C4-2B (cell line): ENCODE results near the gene PKD1L1.
A peak's percentile ranks its signal among the peaks of the same experiment; 100 is the strongest.

Experiments used
- H3K27ac ChIP-seq: fragments of 450-650 bp; 2 replicates; pipeline ENCODE4 v1.5.1; 2017
- ZFX ChIP-seq: fragments of 450-650 bp; IDR thresholded peaks from 2 replicates; pipeline ENCODE4 v1.6.1; 2017
- TF ChIP-seq, protein P1 (sequence below): fragments of 450-650 bp; conservative IDR thresholded peaks from 2 replicates; pipeline ENCODE4 v1.5.1; 2017; ENCODE audit warnings: mild to moderate bottlenecking

Gene PKD1L1

DNA sequence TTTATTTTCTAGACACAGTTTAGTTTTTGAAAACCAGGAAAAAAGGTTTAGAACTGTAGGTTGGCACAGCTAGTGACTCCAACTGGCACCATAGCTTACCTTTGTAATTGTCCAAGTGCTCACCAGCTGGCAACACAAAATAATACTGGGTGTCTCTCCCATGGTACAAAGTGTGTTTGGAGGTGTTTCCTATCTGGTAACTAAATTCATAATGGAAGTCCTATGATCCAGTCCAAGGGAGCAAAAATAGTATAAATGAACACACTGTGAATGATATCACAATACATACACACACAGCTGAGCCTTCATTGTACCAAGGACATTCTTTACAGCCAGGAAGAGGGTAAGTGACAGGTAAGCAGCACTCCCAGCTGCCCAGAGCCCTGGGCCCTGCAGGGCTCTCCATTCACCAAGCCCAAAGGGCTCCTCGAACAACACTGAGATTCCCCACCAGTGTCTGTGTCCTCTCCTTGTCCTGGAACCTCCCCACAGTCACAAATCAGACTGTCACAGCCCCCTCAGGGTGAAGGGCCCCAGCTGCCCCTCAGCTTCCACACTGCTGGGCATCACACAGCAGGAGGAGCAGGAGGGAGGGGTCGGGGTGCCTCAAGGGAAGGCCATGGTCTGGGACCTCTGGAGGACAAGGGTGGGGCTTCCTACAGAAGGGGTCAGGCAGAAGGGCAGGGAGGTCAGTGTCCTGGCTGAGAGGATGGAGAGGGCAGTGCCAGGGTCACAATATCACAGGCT lies 72.1 kb downstream of the PKD1L1 start:
- no peak overlapping the region for H3K27ac ChIP-seq
- TF ChIP-seq, protein P1, sequence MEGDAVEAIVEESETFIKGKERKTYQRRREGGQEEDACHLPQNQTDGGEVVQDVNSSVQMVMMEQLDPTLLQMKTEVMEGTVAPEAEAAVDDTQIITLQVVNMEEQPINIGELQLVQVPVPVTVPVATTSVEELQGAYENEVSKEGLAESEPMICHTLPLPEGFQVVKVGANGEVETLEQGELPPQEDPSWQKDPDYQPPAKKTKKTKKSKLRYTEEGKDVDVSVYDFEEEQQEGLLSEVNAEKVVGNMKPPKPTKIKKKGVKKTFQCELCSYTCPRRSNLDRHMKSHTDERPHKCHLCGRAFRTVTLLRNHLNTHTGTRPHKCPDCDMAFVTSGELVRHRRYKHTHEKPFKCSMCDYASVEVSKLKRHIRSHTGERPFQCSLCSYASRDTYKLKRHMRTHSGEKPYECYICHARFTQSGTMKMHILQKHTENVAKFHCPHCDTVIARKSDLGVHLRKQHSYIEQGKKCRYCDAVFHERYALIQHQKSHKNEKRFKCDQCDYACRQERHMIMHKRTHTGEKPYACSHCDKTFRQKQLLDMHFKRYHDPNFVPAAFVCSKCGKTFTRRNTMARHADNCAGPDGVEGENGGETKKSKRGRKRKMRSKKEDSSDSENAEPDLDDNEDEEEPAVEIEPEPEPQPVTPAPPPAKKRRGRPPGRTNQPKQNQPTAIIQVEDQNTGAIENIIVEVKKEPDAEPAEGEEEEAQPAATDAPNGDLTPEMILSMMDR: no peak
- TF ChIP-seq ZFX: no peak

DNA sequence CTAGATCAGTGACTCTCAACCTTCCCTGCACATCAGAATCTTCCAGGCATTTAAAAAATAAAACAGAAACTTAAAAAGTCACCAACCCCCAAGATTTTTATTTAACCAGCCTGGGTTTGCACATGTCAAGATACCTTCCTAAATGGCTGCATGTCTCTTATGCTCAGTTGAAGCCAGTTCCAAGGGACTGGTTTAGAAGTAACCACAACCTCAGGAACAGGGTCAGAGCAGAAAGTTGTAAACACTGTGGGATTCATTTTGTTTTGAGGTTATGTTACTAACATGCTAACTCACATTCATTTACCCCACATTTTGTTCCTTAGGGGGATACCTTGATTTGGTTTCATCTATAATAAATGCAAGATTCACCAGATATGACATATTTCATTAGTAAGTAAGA lies 72.9 kb downstream of the PKD1L1 start:
- no peak overlapping the region for H3K27ac ChIP-seq
- TF ChIP-seq ZFX: no peak
- TF ChIP-seq, protein P1: no peak

DNA sequence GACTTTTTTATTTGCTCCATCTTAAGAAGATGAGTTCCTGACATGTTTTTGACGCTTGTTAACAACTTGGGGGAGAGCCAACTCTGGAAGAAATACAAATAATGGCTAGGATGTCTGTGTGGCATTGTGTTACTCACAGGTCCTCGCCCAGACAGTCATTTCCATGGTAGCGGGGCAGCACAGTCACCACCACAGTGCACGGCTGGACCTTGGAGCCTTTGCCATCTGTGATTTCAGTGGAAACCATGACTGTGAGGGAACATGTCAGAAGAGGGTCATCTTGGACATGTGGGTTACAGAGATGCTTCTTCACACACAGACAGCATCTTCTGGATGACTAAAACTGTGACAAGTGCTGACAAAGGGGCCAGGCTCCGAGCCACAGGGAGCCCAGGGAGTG lies 74.5 kb downstream of the PKD1L1 start:
- no peak overlapping the region for H3K27ac ChIP-seq
- TF ChIP-seq ZFX: no peak
- TF ChIP-seq, protein P1: no peak

DNA sequence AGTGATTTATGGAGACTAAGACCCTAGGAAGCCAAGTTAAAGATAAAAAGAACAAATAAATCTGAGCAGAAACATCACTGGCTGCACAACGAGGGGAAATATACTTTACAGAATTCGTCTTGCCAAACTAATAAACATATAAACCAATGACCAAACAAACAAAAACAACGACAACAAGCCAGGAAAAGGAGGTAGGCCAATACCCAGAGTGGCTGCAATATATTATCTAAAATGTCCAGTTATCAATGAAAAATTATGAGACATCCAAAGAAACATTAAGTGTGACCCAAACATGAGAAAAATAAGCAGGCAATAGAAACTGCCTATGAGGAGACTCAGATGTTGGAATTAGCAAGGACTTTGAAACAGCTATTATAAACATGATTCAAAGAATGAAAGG lies 81.0 kb downstream of the PKD1L1 start:
- TF ChIP-seq, protein P1: no peak
- no peak for TF ChIP-seq ZFX
- no peak overlapping the region for H3K27ac ChIP-seq

DNA sequence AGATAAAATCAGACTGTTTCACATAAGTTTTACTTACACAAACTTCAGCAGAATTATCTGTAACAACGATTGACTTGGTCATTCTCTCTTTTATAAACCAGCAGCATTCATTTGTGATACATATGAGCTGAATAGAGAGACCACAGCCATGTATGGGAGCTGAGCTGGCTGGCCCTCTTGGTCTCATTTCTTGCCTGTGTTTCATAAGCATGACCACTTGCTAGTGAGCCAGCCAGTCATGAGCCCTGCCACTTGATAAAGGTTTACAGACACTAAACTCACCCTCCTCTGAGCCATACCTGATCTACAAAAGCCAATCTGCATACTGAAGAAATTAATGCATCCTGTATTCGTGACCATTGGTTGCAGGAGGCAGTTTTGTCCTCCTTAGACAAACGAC lies 82.1 kb downstream of the PKD1L1 start:
- TF ChIP-seq ZFX: no peak
- TF ChIP-seq, protein P1: no peak
- no peak overlapping the region for H3K27ac ChIP-seq

DNA sequence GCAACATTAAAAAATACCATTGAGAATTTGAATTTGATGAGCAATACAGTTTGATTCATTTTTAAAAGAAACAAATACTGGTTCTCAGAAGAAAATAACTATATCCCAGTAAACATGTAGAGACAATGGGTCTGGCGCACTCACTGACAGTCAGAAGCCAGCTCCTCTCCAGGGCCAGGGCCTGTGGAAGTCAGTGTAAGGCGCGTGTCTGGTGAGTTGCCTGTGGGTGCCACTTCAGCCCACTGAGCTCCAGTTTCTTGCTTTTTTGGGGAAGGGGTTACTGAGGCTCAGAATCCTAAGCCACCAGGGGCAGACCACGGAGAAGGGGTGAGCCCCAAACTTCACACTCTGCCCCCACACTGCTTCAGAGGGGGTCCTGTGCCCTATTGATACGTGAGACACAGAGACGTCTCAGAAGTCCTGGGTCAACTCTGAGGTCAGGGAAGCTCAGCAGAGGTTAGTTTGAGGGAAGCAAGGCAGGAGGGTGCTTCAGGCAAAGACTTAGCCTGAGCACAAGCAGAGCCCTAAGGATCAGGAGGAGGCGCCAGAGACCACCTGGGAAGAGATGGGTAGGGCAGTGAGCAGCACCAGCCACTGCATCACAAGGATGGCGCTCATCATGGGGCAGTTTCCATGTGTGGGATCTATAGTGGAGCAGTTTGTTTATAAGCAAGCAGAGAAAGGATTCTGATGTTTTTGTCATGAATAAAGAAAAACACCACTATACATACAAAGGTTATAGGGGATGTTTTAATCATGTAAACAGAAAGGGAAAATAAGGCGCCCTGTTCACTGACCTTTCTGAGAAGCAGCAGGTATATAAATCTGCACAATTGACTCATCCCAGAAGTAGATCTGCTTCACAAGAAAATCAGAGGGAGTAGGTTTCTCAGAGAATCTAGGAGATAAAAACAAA lies 95.7 kb downstream of the PKD1L1 start:
- no peak overlapping the region for H3K27ac ChIP-seq
- TF ChIP-seq ZFX: no peak
- TF ChIP-seq, protein P1: peak; percentile 22

DNA sequence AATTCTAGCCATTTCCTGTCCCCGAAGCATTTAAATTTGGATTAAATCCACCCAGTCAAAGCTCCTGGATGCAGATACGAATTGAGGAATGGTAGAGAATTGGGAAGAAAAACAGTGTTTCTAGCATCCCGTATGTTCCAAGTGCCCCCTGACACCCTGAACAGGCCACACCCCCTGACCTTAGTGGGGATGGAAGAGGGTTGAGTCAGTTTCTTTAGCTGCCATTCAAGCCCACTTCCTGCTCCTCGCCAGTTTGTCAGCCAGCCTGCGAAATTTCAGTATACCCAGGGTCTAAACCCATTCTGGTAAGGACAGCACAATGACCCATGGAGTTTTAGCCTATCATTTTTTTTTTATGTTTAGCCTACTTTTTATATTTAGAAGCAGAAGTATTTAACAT lies 101.1 kb downstream of the PKD1L1 start:
- TF ChIP-seq ZFX: no peak
- no peak overlapping the region for H3K27ac ChIP-seq
